GM18526 (cell line): ENCODE measurements around the gene SLC31A2.

Experiments
- POLR2A ChIP-seq: IDR thresholded peaks from 3 replicates; pipeline ENCODE4 v1.6.1; 2011; ENCODE audit not compliant: insufficient read length; ENCODE audit errors: extremely low read depth

SLC31A2 gene

GRCh38 chr9:113181165-113181564 is 30.4 kb downstream of the SLC31A2 start:
- TF ChIP-seq POLR2A = no peak

- no peak for TF ChIP-seq POLR2A
These were observed 33.2 kb downstream of the SLC31A2 start for GRCh38 chr9:113183956-113184488.

- TF ChIP-seq POLR2A = no peak
These were observed 33.7 kb downstream of the SLC31A2 start for GRCh38 chr9:113184539-113184938.

- TF ChIP-seq POLR2A = no peak
These were observed 34.5 kb downstream of the SLC31A2 start for GRCh38 chr9:113185271-113185670.

GRCh38 chr9:113186137-113186755 is 35.4 kb downstream of the SLC31A2 start:
- no peak for TF ChIP-seq POLR2A

GRCh38 chr9:113187929-113188595 is 37.3 kb downstream of the SLC31A2 start:
- TF ChIP-seq POLR2A = no peak

GRCh38 chr9:113192455-113192854 is 41.6 kb downstream of the SLC31A2 start:
- no peak for TF ChIP-seq POLR2A

GRCh38 chr9:113199683-113200329 is 49.0 kb downstream of the SLC31A2 start:
- TF ChIP-seq POLR2A = no peak

- TF ChIP-seq POLR2A = no peak
These were observed 54.6 kb downstream of the SLC31A2 start for GRCh38 chr9:113205432-113205831.

- no peak for TF ChIP-seq POLR2A
These were observed 55.1 kb downstream of the SLC31A2 start for GRCh38 chr9:113205861-113206260.

- TF ChIP-seq POLR2A = no peak
These were observed 60.0 kb downstream of the SLC31A2 start for GRCh38 chr9:113210815-113211214.
